ENCODE data around the gene CDC73.
A peak's percentile ranks its signal among the peaks of the same experiment; 100 is the strongest.
"Not testable (repeated sequence)": the region's sequence is repeated elsewhere in the genome, so short reads cannot be mapped to it uniquely, and the experiment has no call there.

Gene CDC73

DNA sequence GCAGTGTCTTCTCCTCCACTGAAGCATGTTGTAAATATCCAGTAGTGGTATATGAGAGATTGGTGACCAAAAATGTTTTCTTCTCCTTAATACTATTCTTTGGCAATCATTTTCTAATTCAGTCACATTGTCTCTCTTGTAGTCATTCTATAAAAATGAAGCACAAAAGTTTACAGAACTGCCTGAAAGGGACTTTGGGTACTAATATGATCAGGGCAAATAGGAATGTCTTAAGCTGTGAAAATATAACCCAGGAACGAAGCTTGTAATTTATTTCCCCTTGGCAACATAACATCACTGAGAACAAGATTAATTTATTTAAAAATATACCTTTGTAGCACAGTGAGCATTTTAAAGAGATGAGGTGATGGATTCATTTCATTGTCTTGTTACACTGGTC is 59.7 kb downstream of the CDC73 start:
- no peak for DNase-seq (ENCODE audit: insufficient read length, low spot score)
- FAIRE-seq: peak; percentile 72
- no peak for TF ChIP-seq POLR2A (IDR thresholded peaks at IDR 0.05; ENCODE audit: low read depth, low read length)

- peak; percentile 33 for FAIRE-seq
- TF ChIP-seq POLR2A (IDR thresholded peaks at IDR 0.05; ENCODE audit: low read depth, low read length): no peak
These were observed 60.2 kb downstream of the CDC73 start for GRCh38 chr1:193181985-193182384.

DNA sequence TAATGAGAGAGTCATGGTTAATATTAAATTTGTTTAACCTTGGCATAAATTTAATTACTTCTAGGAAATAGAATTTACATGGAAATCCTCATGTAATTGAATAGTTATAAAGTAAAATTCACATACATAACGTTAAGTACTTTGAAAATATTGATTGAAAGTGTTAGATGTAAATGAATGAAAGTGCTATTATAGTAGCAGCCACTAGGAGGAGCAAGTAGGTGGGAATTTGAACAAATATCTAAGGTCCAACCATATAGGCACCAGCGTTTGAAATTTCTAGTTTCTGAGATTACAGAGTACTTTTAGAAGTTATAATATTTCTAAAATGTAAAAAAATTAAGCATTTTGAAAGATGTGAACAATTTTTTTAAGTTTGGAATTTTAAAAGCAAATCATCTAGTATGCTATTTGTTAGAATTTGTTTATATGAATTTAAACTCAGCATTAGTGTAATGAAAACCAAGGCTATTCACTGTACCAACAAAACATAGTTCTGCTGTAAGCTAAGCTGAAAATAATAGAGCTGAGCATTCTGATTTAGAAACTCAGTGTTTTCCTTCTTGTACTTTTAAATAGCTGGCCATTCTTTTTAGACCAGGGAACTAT is 61.3 kb downstream of the CDC73 start:
- FAIRE-seq (peak; percentile 61), DNase-seq (ENCODE audit: insufficient read length, low spot score) (no peak)
- TF ChIP-seq POLR2A (IDR thresholded peaks at IDR 0.05; ENCODE audit: low read depth, low read length): no peak

More at GRCh38 chr1:193181985-193182384, 60.2 kb downstream of the CDC73 start:
- DNase-seq (ENCODE audit: insufficient read length, low spot score): no peak

DNA sequence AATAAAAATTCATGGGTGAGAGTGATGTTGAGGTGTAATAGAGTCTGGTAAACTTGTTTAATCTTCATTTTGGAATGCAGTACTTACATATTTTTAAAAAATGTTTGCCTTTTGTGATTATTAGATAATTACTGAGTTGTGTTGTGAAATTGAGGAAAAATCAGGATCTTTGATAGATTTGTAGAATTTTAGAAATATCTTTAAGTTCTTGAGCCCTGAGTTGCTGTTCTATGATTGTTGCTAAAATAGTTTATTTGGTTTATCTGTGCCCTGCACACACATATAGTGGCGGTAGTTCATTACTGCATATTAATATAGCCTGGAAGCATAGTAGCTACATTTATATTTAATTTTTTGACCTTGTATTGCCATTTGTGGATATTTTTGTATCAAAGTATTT is 62.9 kb downstream of the CDC73 start:
- no peak for FAIRE-seq
- DNase-seq (ENCODE audit: insufficient read length, low spot score): no peak
- TF ChIP-seq POLR2A (IDR thresholded peaks at IDR 0.05; ENCODE audit: low read depth, low read length): no peak

DNA sequence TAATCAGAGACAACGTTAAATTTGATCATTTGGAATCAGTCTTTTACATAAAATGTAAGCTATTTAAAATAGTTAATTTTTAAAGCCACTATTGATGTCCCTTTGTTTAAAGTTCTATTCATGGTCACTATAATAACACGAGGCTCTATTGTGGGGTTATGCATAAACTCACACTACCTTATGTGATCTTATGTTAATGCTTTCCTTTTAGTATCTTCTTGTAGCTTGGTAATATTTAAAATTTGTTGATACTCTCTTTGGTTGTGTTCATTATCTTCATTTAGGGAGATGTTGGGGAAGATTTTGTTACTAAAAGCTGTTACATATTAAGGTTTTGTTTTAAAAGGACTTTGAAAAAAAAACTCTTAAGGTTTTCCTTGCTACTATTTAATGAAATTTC is 63.4 kb downstream of the CDC73 start:
- FAIRE-seq (no peak), DNase-seq (ENCODE audit: insufficient read length, low spot score) (no peak)
- TF ChIP-seq POLR2A (IDR thresholded peaks at IDR 0.05; ENCODE audit: low read depth, low read length): no peak

DNA sequence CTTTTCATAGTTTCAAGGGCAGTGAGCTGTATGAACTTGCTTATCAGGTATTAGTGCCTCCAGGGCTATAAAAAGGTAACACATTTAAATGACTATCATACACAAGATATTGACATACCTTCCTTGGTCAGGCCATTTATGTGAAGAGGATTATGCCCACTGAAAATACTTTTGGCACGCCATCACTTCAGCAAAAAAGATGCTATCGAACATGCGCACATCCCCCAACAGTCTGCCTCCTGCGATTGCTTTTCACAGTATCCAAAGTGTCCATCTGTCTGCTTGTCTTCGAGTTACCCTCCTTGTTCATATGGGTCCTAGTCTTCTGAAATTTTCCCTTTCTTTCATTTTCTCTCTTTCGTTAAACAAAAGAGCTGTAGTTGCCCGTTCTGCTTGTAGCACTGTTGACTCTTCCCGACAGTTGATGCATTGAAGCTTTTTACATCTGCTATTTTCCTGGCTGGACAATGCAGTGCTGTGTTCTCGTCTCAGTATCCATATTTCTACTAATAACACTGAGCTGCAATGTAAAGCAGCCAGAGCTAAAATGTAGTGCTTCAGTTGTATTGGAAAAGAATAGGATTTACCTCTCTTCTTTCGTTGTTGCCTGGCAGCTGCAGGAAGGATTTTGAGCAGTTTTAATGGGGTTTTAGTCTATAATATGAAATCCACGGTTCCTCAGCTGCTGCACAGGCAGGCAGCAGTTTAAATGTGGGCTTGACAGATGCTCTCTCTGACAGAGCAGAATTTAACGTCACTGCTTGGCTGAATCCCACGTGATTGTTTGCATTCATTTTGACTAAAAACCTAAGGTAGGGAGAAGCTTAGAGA is 64.3 kb downstream of the CDC73 start, which contains the start of gene B3GALT2:
Gene B3GALT2 (minus strand): TSS at position 713 of the 831 bp plus-strand sequence. CDS start 5,051 bp downstream, outside the sequence.
- TF ChIP-seq POLR2A (IDR thresholded peaks at IDR 0.05; ENCODE audit: low read depth, low read length): no peak
- DNase-seq (ENCODE audit: insufficient read length, low spot score): no peak
- peak; percentile 90 for FAIRE-seq

DNA sequence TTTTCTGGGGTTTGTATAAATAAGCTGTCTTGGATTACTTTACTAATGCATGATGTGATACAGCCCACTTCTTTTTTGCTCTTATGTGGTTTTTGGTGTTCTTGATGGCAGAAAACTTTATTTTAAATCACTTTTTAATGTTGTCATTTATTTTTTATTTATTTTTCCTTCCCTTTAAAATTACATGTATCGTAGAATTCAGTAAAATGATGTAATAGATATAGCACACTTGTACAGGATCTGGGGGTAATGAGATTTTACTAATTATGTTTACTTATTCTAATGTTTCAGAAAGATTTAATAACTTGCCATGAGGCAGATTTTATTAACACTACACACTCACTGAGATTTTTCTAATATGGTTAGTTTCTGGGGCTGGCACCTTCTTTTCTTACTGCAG is 65.3 kb downstream of the CDC73 start:
- no peak for TF ChIP-seq POLR2A (IDR thresholded peaks at IDR 0.05; ENCODE audit: low read depth, low read length)
- DNase-seq (ENCODE audit: insufficient read length, low spot score): no peak
- no peak for FAIRE-seq

- not testable (repeated sequence) for FAIRE-seq; DNase-seq (ENCODE audit: insufficient read length, low spot score)
These were observed 67.1 kb downstream of the CDC73 start for GRCh38 chr1:193188915-193189314.

DNA sequence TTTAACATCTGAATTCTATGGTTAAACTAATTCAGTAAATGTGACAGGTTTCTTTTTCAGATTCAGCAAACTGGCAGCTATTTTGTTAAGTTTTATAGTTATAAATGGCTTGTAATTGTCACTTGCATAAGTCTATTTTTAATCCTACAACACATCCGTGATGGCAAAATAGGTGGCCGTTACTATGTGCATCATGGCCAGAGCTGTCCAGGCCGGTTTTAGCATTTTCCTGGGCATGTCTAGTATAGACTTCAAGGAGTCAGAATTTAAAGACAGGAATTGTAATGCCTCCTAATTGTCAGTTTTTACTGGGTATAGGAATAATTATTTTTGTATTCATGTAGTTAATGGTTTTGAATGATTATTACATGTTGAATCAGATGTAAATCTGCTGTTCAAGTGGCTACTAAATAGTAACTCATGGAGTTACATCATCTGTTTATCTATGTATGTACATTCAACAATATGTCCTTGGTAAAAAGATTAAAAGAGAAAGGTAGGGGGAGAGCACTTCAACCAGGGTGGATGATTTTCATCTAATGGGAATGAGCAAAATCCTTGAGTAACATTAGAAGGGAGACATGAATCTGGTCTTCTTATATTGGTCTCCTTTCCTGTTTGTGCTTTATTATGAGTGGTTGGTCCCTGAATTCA is 67.7 kb downstream of the CDC73 start:
- peak; percentile 27 for FAIRE-seq
- no peak for DNase-seq (ENCODE audit: insufficient read length, low spot score)
- TF ChIP-seq POLR2A (IDR thresholded peaks at IDR 0.05; ENCODE audit: low read depth, low read length): no peak

DNA sequence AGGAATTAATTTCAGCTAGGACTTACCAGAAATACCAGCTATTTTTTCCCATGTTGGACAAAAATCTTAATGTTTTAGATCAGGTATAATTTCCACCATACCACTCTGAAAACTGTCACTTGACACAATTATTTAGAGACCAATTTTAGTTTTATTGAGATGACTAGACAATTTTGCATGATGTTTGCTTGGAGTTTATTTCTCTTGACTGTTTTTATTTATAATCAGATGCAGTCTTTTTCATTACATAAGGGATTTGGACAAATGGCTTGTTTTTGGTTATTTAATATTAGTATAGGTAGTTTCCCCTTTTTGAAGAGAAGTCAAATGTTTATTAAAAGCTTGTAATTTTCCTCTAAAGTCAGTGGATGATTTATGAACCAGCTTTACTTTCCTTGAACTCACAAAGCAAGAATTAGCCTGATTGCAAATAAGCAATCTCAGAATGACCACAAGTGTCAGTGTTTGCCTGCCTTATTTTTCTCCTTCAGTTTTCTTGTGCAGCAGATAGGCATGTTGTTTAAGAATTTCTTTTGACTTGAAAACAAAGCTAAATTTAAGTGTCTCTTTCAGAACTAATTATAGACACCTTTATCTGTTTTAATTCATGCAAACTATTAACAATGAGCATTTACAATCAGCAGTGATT is 68.4 kb downstream of the CDC73 start:
- TF ChIP-seq POLR2A (IDR thresholded peaks at IDR 0.05; ENCODE audit: low read depth, low read length): no peak
- peak; percentile 36 for FAIRE-seq
- no peak for DNase-seq (ENCODE audit: insufficient read length, low spot score)

- DNase-seq (ENCODE audit: insufficient read length, low spot score) (no peak), FAIRE-seq (no peak)
- TF ChIP-seq POLR2A (IDR thresholded peaks at IDR 0.05; ENCODE audit: low read depth, low read length): no peak
These were observed 70.8 kb downstream of the CDC73 start for GRCh38 chr1:193192586-193192985.

GRCh38 chr1:193199940-193200339 is 78.1 kb downstream of the CDC73 start:
- no peak for FAIRE-seq
- no peak for DNase-seq (ENCODE audit: insufficient read length, low spot score)
- TF ChIP-seq POLR2A (IDR thresholded peaks at IDR 0.05; ENCODE audit: low read depth, low read length): no peak

GRCh38 chr1:193201021-193201420 is 79.2 kb downstream of the CDC73 start:
- DNase-seq (ENCODE audit: insufficient read length, low spot score) (no peak), FAIRE-seq (no peak)
- TF ChIP-seq POLR2A (IDR thresholded peaks at IDR 0.05; ENCODE audit: low read depth, low read length): no peak

- DNase-seq (ENCODE audit: insufficient read length, low spot score) (no peak), FAIRE-seq (no peak)
- no peak for TF ChIP-seq POLR2A (IDR thresholded peaks at IDR 0.05; ENCODE audit: low read depth, low read length)
These were observed 89.2 kb downstream of the CDC73 start for GRCh38 chr1:193210996-193211395.
